NOMO-1 (cell line): ENCODE measurements around the gene NRF1.
"Not testable (repeated sequence)": the region's sequence is repeated elsewhere in the genome, so short reads cannot be mapped to it uniquely, and the experiment has no call there.

Source experiments
- DNase-seq, 2 experiments: peaks; one replicate each; lab custom pipeline; 2025; ENCODE audit not compliant: unreplicated experiment in 2 of 2; lab: John Stamatoyannopoulos, UW

Gene NRF1

DNA sequence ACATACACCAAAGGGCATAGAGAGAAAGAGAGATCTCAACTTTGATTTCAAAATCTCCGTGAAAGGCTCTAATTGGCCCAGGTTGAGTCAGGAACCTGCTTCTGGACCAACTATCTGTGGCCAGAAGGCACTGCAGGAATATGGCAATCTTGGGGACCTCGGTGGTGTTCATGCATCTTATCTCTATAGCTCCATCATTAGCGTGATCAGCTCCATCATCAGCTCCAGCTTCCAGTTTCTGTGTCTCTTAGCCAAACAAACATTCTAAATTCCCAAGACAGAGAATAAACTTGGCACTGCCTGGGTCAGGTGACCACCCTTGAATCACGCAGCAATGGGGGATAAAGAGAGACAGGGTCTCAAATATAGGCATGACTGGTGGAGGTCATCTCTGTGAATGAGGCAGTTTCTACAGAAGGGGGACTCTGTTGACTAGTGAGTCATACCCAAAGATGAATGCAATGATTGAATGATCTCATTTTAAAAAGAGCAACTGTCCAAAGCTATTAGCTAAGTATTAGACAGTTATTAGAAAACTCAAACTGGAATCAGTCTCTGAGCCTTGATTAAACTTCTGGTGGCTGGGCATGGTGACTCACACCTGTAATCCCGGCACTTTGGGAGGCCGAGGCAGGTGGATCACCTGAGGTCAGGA lies 5.4 kb upstream of the NRF1 start:
- DNase-seq: no peak

DNA sequence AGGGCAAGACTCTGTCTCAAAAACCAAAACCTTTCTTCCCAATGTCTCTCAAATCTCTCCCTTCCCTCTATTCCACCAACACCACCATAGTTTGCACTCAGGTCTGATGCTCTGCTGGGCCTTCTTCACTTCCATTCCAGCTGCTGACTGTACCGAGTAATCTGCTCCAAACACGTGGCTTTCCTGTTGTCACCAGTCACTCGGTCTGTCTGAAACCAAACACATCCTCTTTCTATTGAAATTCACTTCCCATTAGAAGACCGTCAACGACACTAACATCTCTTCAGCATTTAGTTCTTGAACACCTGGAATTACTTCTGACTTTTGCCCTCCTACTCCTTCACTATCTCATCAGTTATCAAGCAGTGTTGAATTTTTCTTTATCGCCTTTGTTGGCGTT lies 4.7 kb upstream of the NRF1 start:
- peak in 1 of 2 experiments; percentile 64 for DNase-seq

DNA sequence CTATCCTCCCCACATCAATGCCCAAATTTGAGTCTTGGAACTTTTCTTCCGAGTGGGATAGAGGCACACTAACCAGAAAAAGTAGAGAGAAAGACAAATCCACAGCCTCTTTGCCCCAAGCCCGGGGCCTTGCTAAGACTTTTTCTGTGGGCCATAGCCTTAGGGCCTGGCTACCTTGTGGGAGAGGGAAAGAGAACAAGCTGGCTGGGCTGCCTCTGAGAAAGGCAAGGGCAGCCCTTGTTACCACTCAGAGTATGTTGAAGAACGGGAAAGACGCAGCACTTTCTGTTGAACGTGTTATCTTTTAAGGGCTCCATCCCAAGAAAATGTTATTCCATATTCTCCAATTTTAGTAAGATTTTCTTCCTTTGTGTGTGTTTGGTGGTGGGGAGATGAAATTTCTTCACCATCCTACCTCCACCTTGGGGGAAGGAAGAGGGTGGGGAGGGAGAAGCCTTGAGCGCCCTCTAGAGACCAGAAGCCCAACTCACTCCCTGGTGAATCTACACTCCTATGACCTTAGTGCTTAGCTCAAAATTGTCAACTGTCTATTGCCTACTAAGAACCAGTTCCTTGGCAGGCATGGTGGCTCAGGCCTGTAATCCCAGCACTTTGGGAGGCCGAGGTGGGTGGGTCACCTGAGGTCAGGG lies 3.9 kb upstream of the NRF1 start:
- peak in 1 of 2 experiments; percentile 30 for DNase-seq

DNA sequence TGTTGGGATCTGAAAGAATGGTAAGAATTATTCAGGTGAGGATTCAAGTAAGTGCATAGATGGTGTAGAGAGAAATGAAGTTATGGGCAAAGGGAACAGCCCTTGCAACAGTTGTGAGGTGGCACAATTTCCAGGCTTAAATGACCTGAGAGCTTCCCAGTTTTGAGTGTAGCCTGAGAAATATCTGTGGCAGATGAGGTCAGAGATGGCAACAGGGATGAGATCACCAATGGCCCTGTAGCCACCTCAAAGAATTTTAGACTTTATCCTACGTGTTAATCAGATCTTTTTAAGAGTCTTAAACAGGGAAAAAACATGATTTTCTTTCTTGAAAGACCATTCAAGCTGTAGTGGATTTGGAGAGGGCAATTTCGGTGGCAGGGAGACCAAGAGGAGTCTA lies 1.9 kb upstream of the NRF1 start:
- DNase-seq: no peak

DNA sequence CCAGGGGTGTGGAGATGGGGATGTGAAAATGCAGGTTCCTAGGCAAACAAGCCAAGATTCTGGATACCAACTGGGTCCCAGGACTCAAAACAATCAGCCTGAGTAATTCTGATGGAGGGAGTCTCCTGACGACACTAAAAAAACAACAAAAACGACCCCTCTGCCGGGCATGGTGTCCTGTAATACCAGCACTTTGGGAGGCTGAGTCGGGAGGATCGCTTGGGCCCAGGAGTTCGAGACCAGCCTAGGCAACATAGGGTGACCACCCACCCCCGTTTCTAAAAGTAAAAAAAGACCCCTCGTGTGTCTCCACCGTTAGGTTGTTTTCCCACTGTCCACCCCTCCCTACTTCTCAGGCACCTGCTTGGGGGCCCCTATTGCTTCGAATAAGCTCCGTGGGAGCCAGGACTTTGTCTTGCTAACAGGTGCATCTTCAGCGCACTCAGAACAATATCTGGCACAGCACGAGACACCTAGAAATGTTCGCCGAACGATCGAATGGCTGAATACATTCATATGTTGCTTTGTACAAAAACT lies 743 bp upstream of the NRF1 start:
- DNase-seq: no peak

DNA sequence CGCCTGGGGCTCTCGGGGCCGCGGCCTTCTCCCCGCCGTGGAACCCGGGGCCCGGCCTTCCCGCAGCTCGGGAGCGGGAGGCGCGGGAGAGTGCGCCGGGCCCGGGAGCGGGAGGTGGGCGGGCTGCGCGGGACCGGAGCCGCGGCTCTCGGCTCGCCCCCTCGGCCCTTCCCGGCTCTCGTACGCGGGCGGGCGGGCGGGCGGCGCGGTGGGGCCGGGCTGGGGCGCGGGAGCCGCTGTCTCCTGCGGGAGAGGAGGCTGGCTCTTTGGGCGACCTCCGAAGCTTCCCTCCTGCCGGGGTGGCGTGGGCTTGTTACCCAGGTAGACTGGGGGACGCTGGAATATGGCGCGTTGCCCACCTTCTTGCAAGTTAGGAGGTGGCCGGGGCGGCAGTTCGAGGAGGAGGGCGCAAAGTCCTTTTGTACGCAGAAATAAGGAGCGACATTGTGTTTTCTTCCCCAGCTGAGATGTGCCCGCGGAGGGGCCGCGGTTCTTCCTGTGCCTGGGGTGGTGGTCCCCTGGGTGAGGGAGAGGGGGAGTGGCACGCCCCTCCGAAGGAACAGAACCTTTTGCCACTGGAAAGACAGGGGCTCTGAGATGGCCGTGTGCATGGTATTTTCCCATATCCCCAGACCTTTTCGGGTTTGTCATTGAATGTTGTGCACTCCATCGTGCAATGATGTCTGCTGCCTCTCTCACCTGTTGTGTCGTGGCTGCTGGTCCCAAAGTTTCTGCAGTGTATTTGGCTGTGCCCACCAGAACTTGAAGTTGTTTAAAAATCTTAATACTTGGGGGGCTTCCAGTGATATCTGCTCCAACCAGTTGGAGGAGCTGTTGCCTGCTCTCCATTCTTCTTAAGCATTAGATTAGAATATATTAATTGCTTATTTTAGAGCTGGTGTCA lies 844 bp downstream of the NRF1 start:
- DNase-seq: peak in 1 of 2 experiments; percentile 14

DNA sequence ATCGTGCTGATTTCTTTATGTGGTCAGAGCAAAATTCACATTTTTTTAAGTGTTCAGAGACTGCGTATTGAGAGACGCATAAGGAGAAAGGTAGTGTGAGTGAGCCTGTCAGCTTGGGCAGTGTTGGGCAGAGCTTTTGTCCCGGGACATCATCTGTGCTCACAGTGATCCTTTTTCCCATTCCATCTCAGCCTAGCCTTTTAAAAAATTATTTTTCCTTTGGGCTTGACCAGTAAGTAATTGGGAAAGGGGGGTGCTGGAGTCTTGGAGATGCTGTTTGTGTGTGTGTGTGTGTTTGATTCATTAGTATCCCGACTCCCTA lies 1.5 kb downstream of the NRF1 start:
- DNase-seq: no peak

DNA sequence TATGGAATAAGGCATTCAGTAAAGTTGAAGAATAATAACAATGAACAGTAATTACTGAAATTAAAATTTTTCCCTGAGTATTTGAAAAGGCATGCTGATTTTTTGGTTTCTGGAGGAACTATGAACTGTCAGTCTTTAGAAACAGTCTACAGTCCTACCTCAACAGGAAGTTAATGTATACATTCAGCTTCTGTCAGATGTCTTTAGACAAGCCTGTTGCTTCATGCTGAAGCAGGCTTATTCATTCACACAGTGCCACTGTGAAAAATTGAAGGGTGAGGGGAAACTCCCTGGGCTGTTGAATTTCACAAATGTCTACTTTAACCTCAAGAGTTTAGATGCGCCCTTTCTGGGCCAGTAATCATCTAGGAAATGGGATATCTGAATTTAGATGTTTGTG lies 3.5 kb downstream of the NRF1 start:
- DNase-seq: peak in 1 of 2 experiments; percentile 54

DNA sequence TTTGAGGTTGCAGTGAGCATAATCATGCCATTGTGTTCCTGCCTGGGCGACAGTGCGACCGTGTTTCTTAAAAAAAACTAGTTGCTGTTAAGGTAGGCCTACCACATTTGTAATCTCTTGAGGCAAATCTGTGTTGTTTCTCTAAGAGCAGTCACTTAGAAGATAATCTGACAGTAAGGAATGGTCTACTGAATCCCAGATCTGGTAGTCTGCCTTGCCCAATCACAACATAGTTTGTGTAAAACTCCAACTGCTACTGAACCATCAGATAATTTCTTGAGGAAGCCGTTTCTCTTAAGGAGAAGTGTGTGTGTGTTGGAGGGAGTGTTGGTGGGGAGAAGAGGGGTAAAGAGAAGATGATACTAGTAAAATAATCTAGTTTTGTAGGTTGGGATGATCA lies 5.0 kb downstream of the NRF1 start:
- DNase-seq: no peak

DNA sequence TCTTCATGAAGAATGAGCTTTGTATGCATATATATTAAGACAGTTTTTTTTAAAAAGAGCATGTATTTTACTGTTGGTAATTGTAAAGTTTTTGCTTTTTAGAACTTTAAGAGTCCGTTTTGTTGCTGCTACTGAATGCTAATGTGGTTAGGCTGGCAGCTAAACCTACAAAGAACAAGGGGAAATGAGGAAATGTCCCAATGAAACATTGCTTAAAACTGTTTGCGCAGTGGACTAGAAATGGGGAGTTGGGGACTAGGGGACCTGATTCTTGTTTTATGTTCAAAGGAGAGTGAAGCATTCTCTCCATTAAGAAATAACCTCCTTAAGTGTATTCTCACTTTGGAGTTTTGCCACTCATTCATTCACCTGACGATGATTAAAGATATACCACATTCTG lies 5.7 kb downstream of the NRF1 start:
- peak in 1 of 2 experiments; percentile 39 for DNase-seq

DNA sequence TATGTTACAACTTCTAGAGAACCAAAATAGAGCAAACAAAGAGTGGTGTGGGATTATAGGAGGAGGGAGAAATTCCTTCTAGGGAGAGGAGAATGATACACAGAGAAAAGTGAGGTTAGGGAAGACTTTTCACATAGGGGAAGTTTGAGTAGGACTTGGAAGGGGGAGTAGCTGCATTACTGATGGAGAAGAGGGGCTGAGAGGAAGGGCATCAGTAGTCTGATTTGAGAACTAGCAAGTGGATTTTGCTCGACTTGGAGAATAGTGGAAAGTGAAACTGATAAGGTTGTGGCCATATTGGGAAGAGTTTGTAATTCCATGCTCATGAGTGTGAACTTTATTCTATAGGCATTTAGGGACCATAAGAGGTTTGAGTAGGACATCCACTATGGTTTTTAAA lies 6.1 kb downstream of the NRF1 start:
- no peak for DNase-seq

DNA sequence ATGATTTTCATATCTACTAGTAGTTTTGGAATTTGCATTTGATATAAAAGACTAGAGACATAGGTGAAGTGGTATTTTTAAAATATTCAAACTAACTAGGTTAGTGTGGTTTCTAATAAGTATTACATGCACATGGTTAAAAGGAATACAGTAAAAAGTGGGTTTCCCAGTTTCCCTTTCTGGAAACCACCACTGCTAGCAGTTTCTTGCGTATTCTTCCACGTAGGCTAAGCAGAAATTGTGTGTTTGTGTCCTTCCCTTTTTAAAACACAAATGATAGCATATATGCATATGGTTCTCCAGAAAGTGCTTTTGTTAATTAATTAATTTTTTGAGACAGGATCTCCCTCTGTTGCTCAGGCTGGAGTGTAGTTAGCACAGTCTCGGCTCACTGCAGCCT lies 15.4 kb downstream of the NRF1 start:
- DNase-seq: no peak

DNA sequence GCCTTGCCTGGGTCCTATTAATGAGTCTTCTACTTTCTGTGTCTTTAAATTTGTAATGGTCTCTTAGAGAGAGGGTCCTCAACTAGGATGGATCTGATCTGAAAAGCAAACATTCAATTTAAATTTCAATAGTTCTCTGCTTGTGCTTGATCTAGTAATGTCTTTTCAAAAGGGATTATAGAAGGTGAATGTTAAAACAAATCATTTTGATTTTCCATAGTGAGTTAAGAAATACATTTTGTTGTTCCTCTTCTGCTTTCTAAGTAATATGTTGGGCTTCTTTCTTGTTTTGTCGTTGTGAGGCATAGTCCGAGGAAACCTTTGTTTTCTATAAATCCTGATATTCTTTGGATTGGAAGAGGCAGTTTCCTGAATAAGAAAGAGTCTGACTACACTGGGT lies 18.8 kb downstream of the NRF1 start:
- DNase-seq: no peak

DNA sequence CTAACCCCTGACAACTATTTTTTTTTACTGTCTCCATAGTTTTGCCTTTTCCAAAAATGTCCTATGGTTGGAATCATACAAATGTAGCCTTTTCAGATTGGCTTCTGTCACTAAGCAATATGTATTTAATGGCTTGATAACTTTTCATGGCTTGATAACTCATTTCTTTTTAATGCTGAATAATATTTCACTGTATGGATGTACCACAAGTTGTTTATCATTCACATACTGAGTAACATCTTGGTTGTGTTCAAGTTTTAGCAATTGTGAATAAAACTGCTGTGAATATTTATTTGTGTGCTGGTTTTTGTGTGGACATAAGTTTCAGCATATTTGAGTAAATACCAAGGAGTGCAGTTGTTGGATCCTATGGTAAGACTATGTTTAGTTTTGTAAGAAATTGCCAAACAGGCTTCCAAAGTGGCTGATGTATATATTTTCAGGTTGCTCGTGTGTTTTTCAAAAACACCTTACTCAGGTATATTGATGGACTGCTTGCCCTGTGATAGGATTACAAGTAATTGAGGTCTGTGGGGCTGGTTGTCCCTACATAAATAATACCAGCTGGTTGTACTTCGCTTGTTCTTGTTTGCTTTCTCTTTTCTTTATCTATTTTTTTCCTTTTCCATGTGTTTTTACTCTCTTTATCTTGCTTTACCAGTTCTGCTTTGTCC lies 23.0 kb downstream of the NRF1 start:
- DNase-seq: no peak

DNA sequence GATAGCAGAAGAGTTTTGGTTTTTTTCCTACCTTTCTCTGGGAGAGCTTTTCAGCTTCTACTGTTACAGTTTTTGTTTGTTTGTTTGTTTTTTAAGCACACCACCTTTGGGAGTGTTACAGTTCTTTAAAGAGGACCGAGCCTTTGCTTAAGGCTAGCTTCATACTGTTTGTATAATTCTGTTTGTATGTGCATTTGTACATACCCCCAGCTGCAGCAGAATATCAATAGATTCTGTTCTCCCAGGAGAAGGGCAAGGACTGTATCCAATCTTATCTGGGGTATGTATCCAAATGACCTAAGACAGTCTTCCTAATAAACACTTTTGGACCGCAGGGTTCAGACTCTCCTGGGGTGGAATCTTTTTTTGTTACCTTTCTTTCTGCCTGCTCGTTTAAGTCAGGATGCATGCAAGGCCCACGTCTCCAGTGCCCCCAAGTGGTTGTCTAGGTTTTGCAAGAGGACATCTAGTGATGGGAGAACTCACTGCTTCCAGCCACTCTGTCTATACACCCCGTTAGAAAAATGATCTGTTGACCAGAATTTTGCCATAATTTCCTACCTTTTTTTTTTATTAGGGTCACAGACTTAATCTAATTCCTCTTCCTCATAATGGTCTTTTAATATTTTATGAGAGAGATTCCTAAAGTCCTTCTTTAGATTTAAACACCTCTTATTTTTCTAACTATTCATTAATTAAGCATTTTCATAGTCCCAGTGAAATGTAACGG lies 23.9 kb downstream of the NRF1 start:
- peak; percentile 4 to 23 for DNase-seq

DNA sequence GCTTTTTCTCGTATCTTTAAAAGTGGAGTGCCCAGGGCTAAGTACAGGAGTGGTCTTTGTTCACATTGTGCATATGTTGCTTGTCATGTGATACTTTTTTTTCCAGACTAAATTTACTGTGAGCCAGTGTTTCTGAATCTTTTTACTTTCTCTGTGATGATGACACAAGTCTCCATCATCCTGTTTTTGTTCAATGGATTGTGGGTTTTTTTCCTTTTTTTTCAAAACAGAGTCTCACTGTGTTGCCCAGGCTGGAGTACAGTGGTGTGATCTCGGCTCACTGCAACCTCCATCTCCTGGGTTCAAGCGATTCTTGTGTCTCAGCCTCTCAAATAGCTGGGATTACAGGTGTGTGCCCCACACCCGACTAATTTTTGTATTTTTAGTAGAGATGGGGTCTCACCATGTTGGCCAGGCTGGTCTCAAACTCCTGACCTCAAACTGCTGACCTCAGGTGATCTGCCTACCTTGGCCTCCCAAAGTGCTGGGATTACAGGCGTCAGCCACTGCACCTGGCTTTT lies 24.6 kb downstream of the NRF1 start:
- DNase-seq: not testable (repeated sequence)

DNA sequence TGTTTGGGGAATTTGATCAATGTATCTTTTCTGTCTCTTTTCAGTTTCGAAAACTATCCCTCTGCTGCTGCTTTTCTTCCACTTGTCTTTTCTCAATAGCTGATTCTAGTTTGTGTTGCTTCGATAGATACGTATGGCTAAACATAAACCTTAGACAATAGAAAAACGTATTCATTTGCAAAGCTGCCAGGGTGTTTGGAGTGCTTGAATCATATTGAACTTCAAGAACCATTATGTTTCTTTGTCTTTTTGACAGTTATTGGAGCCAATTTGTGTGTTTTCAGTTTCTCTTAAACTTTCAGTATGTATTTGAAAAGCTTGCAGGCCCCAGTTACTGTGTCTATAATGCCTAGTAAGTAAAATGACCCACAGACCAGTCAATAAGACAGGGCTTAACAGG lies 25.1 kb downstream of the NRF1 start:
- no peak for DNase-seq

DNA sequence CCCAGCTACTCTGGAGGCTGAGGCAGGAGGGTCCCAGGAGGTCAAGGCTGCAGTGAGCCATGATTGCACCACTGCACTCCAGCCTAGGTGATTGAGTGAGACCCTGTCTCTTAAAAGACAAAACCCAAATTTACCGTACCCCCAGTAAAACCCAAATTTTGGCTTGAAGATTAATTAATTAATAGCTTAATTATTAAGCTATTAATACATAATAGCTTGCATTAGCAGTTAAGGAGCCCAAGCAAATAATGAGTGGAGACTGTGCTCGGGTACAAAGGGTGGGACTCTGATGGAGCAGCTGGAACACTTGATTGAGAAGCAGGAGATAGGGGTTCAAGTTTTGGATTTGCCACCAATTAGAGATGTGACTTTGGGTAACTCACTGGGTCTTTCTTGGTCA lies 28.9 kb downstream of the NRF1 start:
- DNase-seq: no peak

DNA sequence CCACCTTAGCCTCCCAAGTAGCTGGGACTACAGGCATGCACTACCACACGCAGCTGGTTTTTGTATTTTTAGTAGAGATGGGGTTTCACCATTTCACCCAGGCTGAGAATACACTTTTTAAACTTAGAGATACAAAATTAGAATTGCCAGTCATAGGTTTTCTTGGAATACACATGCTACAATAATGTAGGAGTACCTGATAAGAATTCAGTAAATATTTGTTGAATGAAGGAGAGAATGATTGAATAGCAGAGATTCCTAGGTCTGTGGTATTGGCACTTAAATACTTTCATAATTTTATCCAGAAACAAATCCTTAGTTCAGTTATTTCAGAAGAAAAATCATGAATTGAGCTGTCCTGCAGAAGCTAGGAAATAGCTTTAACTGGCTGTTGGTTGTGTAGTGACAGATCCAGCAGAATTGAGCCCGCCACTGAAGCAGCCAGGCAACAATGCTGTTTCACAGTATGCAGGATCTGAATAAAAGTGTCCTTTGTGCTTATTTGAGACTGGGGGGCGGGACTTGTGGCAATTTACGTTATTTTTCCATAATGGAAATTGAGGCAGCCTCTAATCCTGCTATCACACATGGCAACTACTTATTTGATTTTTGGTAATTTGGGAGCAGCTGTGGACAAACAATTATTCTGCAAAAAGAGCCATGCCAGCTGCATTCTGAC lies 31.5 kb downstream of the NRF1 start:
- DNase-seq: no peak
